ENCODE measurements around the gene OTUB2.

The OTUB2 gene
- long read RNA-seq, transcript OTUB2-201 (6 exons, 3,922 nt): major isoform, 23 of 25 reads
- long read RNA-seq, partial matches to known transcripts: 2 of 25 reads
- long read RNA-seq, other reads (novel, unspliced or antisense): 0 of 25 reads

DNA sequence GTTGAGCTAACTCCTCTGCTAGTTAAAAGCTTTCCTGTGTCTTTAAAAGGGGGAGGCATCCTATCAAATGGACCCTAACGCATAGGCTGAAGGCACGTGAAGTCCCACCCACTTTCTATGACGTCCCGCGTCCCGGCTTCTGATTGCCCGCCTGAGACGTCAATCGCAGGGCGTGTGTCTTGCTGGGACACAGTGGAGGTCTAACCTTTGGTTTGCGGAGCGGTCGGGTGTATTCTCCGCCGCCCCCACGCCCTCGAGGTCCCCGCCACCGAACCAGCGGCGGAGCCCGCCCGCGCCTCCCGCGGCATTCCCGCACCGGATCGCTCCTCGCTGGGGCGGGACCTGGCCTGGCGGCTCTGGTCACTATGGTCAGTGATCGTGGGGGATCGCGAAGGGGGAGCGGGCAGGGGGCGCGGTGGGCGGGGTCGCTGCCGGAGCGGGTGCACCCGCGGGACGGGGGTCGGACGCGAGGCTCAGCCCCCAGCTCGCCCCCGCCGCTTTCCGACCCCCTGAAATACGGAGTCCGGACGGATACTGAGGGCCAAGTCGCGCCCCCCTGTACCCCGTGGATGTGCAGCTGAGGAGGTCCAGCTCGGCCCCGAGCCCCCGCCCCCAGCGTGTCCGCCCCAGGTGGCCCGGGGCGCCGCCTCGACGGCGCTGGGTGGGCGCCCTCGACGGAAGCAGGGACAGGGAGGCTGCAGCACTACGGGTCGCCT lies at the start of gene OTUB2:
Gene OTUB2, plus strand, starts transcription at position 168 of the 716 bp plus-strand sequence. Its CDS starts 198 bp downstream, at position 366.
- peak within 1 kb of the TSS; percentile 63 for H3K4me3 ChIP-seq (replicated peaks; ENCODE audit: insufficient read depth, low read length)
- no peak for TF ChIP-seq GABPA (IDR thresholded peaks at IDR 0.05; ENCODE audit: low read depth)
- no peak for TF ChIP-seq SPI1 (IDR thresholded peaks at IDR 0.05; ENCODE audit: borderline replicate concordance, low read depth)
- TF ChIP-seq POLR2AphosphoS5 (IDR thresholded peaks at IDR 0.05; ENCODE audit: low read depth): no peak
- TF ChIP-seq, protein P1, sequence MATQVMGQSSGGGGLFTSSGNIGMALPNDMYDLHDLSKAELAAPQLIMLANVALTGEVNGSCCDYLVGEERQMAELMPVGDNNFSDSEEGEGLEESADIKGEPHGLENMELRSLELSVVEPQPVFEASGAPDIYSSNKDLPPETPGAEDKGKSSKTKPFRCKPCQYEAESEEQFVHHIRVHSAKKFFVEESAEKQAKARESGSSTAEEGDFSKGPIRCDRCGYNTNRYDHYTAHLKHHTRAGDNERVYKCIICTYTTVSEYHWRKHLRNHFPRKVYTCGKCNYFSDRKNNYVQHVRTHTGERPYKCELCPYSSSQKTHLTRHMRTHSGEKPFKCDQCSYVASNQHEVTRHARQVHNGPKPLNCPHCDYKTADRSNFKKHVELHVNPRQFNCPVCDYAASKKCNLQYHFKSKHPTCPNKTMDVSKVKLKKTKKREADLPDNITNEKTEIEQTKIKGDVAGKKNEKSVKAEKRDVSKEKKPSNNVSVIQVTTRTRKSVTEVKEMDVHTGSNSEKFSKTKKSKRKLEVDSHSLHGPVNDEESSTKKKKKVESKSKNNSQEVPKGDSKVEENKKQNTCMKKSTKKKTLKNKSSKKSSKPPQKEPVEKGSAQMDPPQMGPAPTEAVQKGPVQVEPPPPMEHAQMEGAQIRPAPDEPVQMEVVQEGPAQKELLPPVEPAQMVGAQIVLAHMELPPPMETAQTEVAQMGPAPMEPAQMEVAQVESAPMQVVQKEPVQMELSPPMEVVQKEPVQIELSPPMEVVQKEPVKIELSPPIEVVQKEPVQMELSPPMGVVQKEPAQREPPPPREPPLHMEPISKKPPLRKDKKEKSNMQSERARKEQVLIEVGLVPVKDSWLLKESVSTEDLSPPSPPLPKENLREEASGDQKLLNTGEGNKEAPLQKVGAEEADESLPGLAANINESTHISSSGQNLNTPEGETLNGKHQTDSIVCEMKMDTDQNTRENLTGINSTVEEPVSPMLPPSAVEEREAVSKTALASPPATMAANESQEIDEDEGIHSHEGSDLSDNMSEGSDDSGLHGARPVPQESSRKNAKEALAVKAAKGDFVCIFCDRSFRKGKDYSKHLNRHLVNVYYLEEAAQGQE (IDR thresholded peaks at IDR 0.05; ENCODE audit: insufficient replicate concordance, low read depth): no peak
- TF ChIP-seq, protein P2, sequence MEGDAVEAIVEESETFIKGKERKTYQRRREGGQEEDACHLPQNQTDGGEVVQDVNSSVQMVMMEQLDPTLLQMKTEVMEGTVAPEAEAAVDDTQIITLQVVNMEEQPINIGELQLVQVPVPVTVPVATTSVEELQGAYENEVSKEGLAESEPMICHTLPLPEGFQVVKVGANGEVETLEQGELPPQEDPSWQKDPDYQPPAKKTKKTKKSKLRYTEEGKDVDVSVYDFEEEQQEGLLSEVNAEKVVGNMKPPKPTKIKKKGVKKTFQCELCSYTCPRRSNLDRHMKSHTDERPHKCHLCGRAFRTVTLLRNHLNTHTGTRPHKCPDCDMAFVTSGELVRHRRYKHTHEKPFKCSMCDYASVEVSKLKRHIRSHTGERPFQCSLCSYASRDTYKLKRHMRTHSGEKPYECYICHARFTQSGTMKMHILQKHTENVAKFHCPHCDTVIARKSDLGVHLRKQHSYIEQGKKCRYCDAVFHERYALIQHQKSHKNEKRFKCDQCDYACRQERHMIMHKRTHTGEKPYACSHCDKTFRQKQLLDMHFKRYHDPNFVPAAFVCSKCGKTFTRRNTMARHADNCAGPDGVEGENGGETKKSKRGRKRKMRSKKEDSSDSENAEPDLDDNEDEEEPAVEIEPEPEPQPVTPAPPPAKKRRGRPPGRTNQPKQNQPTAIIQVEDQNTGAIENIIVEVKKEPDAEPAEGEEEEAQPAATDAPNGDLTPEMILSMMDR (IDR thresholded peaks at IDR 0.05; ENCODE audit: insufficient read depth, low read length): no peak

DNA sequence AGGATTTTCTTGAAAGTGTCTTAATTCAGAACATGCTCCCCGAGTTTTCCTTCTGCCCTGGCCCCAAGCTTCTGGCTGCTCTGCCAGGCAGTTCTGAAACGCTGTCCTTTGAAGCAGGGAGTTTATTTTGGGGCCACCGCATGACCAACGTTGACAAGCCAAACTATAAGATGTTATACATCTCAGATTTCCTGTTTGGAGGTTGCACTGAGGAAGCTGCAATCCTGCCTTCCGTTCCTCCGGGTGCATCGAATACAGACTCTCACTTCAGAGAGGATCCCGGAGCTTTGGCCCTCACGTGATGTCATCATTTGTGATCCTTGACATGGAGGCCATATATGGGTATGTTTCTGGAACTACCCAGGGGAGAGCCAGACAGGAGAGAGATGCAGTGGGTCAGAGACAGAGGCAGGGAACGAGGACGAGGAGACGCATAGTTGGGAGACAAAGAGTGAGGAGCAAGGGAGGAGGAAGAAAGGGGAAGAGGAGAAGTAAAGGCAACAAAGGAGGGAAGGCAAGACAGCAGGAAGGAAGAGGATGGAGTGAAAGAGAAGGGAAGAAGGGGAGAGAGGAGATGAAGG lies 49.6 kb upstream of the OTUB2 start, which contains the start of gene ASB2:
Gene ASB2, minus strand, starts transcription at position 94 of the 581 bp plus-strand sequence. CDS start 12,031 bp downstream, outside the sequence.
- TF ChIP-seq, protein P1 (IDR thresholded peaks at IDR 0.05; ENCODE audit: insufficient replicate concordance, low read depth): no peak
- no peak for TF ChIP-seq POLR2AphosphoS5 (IDR thresholded peaks at IDR 0.05; ENCODE audit: low read depth)
- TF ChIP-seq, protein P2 (IDR thresholded peaks at IDR 0.05; ENCODE audit: insufficient read depth, low read length): no peak
- TF ChIP-seq GABPA (IDR thresholded peaks at IDR 0.05; ENCODE audit: low read depth): no peak
- TF ChIP-seq SPI1 (IDR thresholded peaks at IDR 0.05; ENCODE audit: borderline replicate concordance, low read depth): no peak
- DNase-seq (ENCODE audit: low read depth in 1 of 2, low spot score in 1 of 2): no peak
- H3K4me3 ChIP-seq (replicated peaks; ENCODE audit: insufficient read depth, low read length): no peak within 1 kb of the TSS
- no peaks in the 10 kb centered on the region for H3K27me3 ChIP-seq (ENCODE audit: insufficient read depth, poor library complexity, severe bottlenecking)
- H3K27ac ChIP-seq (replicated peaks): no peak within 1 kb of the TSS

More for the DNA sequence above, at the start of gene OTUB2:
- DNase-seq (ENCODE audit: low read depth in 1 of 2, low spot score in 1 of 2): peak; percentile 95 to 98
- H3K27me3 ChIP-seq (ENCODE audit: insufficient read depth, poor library complexity, severe bottlenecking): no peaks in the 10 kb centered on the region
- no peak within 1 kb of the TSS for H3K27ac ChIP-seq (replicated peaks)

DNA sequence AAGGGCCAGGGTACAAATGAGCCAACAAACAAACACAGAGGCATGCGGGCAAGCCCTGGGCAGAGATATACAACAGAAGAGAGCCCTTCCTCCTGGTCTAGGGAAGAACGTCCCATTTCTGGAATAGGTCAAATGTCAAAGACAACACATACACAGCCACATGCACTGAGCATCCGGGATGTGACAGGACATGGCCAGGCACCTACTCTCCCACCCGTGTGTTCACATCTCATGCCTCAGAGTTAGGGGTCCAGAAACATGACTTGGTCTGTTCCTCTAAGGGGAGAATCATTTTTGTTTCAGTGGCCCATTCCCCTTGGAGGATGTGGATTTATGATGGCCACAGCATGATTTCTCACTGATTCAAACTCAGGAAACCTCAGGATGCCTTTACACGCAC lies 49.0 kb upstream of the OTUB2 start:
- Histone ChIP-seq H3K4me3 (replicated peaks; ENCODE audit: insufficient read depth, low read length) (no peak overlapping the region), H3K27me3 (ENCODE audit: insufficient read depth, poor library complexity, severe bottlenecking) (no peaks in the 10 kb centered on the region), H3K27ac (replicated peaks) (no peak overlapping the region)
- no peak for DNase-seq (ENCODE audit: low read depth in 1 of 2, low spot score in 1 of 2)
- TF ChIP-seq, protein P1 (IDR thresholded peaks at IDR 0.05; ENCODE audit: insufficient replicate concordance, low read depth): no peak
- TF ChIP-seq, protein P2 (IDR thresholded peaks at IDR 0.05; ENCODE audit: insufficient read depth, low read length): no peak
